ENCODE data around the gene TOX4. TPM values are rescaled to one million over a fixed set of nuclear protein-coding genes. Genes with fewer than 3 reads are reported as not detected.

The TOX4 gene
- polyA plus RNA-seq, 1 experiment, result 94.6 TPM

DNA sequence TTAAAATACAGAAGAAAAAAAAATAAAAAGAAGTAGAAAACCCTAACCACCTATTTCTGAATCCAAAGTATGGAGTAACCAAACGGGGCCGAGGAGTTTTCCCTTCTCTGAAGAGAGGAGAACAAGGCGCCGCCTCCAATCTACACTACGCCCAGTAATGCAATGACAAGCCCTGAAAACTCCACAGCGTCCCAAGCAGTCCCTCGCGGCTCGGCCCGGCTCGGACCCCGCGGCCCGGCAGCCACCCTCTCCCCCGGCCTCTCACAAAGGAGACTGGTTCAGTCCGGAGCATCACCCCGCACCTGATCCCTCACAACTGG lies 21.4 kb upstream of the TOX4 start:
- H3K27me3 ChIP-seq (ENCODE audit: control insufficient read depth, insufficient read depth, low read length), result no peaks in the 10 kb centered on the region
- ChIA-PET POLR2A (interaction anchor here (0.6 to 3.1 kb wide), 5 partner anchors 12 to 119 kb away, joined by 3 to 35 read pairs (median 4); partner anchors contain the start of gene SALL2), CTCF (interaction anchor here (0.5 to 3.9 kb wide), 18 partner anchors 10 to 239 kb away, joined by 3 to 32 read pairs (median 4); partner anchors contain the start of genes RAB2B, SALL2 and TOX4)
- DNase-seq (ENCODE audit: low read depth, low spot score), result no peak
- H3K4me3 ChIP-seq (ENCODE audit: low read depth, low read length), result peak overlapping the region; percentile 93
- TF ChIP-seq CTCF (IDR thresholded peaks at IDR 0.05; ENCODE audit: low read depth, low read length), result no peak
- peaks cover 3% of the 10 kb centered on the region; the same call in 1 of the 2 replicates for H3K9me3 ChIP-seq (ENCODE audit: control insufficient read depth, insufficient read depth, low read length)
- H3K27ac ChIP-seq (ENCODE audit: low read depth, low read length), result peak overlapping the region; percentile 70

GRCh38 chr14:21455912-21456667 lies 20.9 kb upstream of the TOX4 start, which contains the start of gene CHD8:
Gene CHD8 (minus strand): TSS chr14:21456123. CDS start chr14:21431643, 24,480 bp downstream.
- Histone ChIP-seq H3K9me3 (ENCODE audit: control insufficient read depth, insufficient read depth, low read length) (peaks cover 3% of the 10 kb centered on the region; the same call in 1 of the 2 replicates), H3K27ac (ENCODE audit: low read depth, low read length) (peak within 1 kb of the TSS; percentile 96), H3K27me3 (ENCODE audit: control insufficient read depth, insufficient read depth, low read length) (no peaks in the 10 kb centered on the region), H3K4me3 (ENCODE audit: low read depth, low read length) (peak within 1 kb of the TSS; percentile 93)
- CTCF ChIA-PET, result interaction anchor here (0.5 to 3.9 kb wide), 21 partner anchors 10 to 240 kb away, joined by 3 to 32 read pairs (median 3); partner anchors contain the start of genes RAB2B, SALL2 and TOX4
- peak; percentile 66 for TF ChIP-seq CTCF (IDR thresholded peaks at IDR 0.05; ENCODE audit: low read depth, low read length)
- POLR2A ChIA-PET, result interaction anchor here (0.7 to 3.1 kb wide), 9 partner anchors 11 to 70 kb away, joined by 3 to 35 read pairs (median 4); partner anchors contain the start of genes METTL3 and SALL2
- DNase-seq (ENCODE audit: low read depth, low spot score), result peak; percentile 99

DNA sequence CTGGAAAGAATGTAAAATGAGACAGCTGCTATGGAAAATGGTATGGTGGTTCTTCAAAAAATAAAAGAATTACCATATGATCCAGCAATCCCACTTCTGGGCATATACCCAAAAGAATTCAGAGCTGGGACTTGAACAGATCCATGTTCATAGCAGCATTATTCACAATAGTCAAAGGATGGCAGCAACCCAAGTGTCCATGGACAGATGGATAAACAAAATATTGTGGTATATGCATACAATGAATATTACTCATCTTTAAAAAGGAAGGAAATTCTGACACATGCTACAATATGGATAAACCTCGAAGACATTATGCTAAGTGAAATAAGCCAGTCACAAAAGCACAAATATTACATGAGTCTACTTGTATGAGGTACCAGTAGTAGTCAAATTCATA lies 9.4 kb upstream of the TOX4 start:
- no peak overlapping the region for H3K27ac ChIP-seq (ENCODE audit: low read depth, low read length)
- no peaks in the 10 kb centered on the region for H3K9me3 ChIP-seq (ENCODE audit: control insufficient read depth, insufficient read depth, low read length)
- peak; percentile 92 for DNase-seq (ENCODE audit: low read depth, low spot score)
- ChIA-PET CTCF (interaction anchor here (1.0 to 4.4 kb wide), 3 partner anchors 9 to 14 kb away, joined by 3 to 31 read pairs (median 12); partner anchors contain the start of genes CHD8, RAB2B and TOX4), POLR2A (interaction anchor here (0.6 to 1.1 kb wide), 5 partner anchors 9 to 61 kb away, joined by 3 to 4 read pairs (median 3); partner anchors contain the start of genes CHD8, RAB2B and TOX4)
- no peaks in the 10 kb centered on the region for H3K27me3 ChIP-seq (ENCODE audit: control insufficient read depth, insufficient read depth, low read length)
- no peak for TF ChIP-seq CTCF (IDR thresholded peaks at IDR 0.05; ENCODE audit: low read depth, low read length)
- H3K4me3 ChIP-seq (ENCODE audit: low read depth, low read length), result no peak overlapping the region

DNA sequence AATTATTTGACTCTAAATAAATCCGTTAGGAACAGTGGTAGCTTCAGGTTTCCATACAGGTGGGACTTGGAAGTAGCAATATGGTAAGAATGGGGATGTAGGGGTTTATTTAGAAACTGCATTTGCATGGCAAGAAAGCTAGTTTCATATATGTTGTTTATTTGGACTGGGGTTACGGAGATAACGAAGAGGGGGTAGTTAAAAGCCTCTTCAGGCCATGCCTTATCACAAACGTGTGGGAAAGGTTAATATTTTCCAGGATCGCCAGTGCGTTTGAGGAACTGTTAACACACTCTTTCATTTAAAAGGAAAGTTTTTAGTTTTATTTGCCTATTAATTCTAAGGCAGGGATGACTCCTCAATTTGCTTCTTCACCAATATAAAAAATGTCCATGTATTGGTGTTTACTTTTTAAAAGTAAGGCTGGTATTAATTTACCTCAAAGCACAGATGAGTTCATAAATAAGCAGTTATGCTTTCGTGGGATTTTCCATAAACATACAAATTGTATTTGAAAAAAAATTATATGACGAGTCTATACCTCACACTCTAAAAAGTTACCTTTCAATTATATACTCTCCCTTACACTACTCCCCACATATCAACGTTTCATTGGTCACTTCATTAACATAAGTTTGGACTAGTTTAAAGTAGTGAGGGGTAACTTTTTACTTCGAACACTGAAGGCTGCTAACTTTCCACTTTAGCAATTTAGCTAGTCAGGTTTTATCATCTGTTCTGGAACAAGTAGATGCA lies 1.1 kb upstream of the TOX4 start:
- Histone ChIP-seq H3K9me3 (ENCODE audit: control insufficient read depth, insufficient read depth, low read length) (no peaks in the 10 kb centered on the region; the same call in 1 of the 2 replicates), H3K4me3 (ENCODE audit: low read depth, low read length) (peak overlapping the region; percentile 90), H3K27me3 (ENCODE audit: control insufficient read depth, insufficient read depth, low read length) (no peaks in the 10 kb centered on the region), H3K27ac (ENCODE audit: low read depth, low read length) (no peak overlapping the region)
- CTCF ChIA-PET, result interaction anchor here (0.7 to 4.3 kb wide), 14 partner anchors 9 to 503 kb away, joined by 3 to 43 read pairs (median 6); partner anchors contain the start of gene CHD8
- DNase-seq (ENCODE audit: low read depth, low spot score), result no peak
- POLR2A ChIA-PET, result interaction anchor here (0.5 to 1.4 kb wide), 5 partner anchors 8 to 39 kb away, joined by 3 to 5 read pairs (median 4); partner anchors contain the start of genes CHD8 and METTL3
- no peak for TF ChIP-seq CTCF (IDR thresholded peaks at IDR 0.05; ENCODE audit: low read depth, low read length)
